Measurements from ENCODE around the gene EEIG1. TPM values are rescaled to one million over a fixed set of nuclear protein-coding genes. Genes with fewer than 3 reads are reported as not detected.
A peak's percentile ranks its signal among the peaks of the same experiment; 100 is the strongest.

Gene EEIG1
- total RNA-seq, 1 donor from 2014 or later, result 26.4 TPM

- no peak overlapping the region for H3K27ac ChIP-seq (ENCODE audit: low read depth, low read length)
- H3K27me3 Mint-ChIP-seq (ENCODE audit: low read depth, unreplicated experiment), result no peaks in the 10 kb centered on the region
- peaks cover 7% of the 10 kb centered on the region for H3K36me3 Mint-ChIP-seq (ENCODE audit: low read depth, unreplicated experiment)
- H3K9me3 ChIP-seq (ENCODE audit: insufficient read depth, low read depth, low read length), result no peaks in the 10 kb centered on the region
- no peak overlapping the region for H3K4me3 Mint-ChIP-seq (ENCODE audit: unreplicated experiment)
- H3K4me1 ChIP-seq (ENCODE audit: insufficient read depth, low read length), result no peaks in the 10 kb centered on the region
- H3K4me2 ChIP-seq (ENCODE audit: low read length), result no peak overlapping the region
- no peaks in the 10 kb centered on the region for H3K27me3 ChIP-seq (ENCODE audit: insufficient read depth, low read length)
- DNase-seq (ENCODE audit: low read depth) (no peak), FAIRE-seq (no peak)
- H3K9ac ChIP-seq (ENCODE audit: low read length), result no peak overlapping the region
- no peaks in the 10 kb centered on the region for H3K36me3 ChIP-seq (ENCODE audit: insufficient read depth, low read length)
- no peak overlapping the region for H2AFZ ChIP-seq (ENCODE audit: low read depth, low read length)
- no peaks in the 10 kb centered on the region for H3K4me1 Mint-ChIP-seq (ENCODE audit: low read depth, unreplicated experiment)
- TF ChIP-seq EZH2 (IDR thresholded peaks at IDR 0.05; ENCODE audit: insufficient read depth, low read length), result no peak
- TF ChIP-seq, protein P1, sequence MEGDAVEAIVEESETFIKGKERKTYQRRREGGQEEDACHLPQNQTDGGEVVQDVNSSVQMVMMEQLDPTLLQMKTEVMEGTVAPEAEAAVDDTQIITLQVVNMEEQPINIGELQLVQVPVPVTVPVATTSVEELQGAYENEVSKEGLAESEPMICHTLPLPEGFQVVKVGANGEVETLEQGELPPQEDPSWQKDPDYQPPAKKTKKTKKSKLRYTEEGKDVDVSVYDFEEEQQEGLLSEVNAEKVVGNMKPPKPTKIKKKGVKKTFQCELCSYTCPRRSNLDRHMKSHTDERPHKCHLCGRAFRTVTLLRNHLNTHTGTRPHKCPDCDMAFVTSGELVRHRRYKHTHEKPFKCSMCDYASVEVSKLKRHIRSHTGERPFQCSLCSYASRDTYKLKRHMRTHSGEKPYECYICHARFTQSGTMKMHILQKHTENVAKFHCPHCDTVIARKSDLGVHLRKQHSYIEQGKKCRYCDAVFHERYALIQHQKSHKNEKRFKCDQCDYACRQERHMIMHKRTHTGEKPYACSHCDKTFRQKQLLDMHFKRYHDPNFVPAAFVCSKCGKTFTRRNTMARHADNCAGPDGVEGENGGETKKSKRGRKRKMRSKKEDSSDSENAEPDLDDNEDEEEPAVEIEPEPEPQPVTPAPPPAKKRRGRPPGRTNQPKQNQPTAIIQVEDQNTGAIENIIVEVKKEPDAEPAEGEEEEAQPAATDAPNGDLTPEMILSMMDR (IDR thresholded peaks at IDR 0.05; ENCODE audit: insufficient read depth, low read depth, low read length), result peak; percentile 6
- H4K20me1 ChIP-seq (ENCODE audit: insufficient read depth, low read length), result peaks cover 14% of the 10 kb centered on the region
- no peak overlapping the region for H3K4me3 ChIP-seq (ENCODE audit: insufficient read depth, low read depth, low read length)
- no peak overlapping the region for H3K27ac Mint-ChIP-seq (ENCODE audit: unreplicated experiment)
- H3K9me3 Mint-ChIP-seq (ENCODE audit: unreplicated experiment), result no peaks in the 10 kb centered on the region
- no peaks in the 10 kb centered on the region for H3K79me2 ChIP-seq (ENCODE audit: insufficient read depth, low read length)
Observed at GRCh38 chr9:127943011-127943662, 37.7 kb downstream of the EEIG1 start.

DNA sequence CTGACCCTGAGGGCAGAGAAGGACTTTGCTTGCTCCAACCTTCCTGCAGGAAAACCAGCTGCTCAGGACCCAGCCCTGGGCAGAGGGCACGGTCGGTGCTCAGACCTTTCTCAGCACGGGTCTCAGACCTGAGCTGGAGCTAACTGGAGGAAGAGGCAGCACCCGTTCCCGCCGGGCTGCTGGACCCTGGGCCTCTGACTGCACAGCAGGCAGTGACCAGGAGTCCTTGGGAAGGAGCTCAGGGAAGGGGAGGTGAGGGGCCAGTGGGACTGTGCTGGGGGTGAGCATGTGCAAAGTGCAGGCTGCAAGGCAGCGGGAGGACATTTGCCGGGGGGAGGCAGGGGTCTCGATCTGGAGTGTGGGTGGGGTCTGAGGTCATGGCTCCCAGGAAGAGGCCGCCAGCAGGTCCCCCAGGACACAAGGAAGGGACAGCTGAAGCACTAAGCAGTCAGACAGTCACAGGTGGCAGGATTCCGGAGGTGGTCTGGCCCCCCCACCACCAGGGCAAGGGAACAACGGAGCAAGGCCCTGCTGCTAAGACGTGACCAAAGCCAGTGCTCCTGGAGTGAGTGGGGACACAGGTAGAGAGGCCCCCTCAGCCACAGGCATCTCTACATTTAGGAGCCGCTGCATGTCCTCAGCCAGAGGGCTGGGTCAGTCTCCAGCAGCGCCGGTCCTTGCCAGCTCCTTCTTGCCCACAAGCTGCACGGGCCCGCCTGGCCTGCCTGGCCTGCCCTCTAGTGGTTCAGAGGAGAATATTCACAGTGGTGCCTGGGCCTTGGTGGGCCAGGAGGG, 38.4 kb downstream of the EEIG1 start:
- H3K4me3 ChIP-seq (ENCODE audit: insufficient read depth, low read depth, low read length), result no peak overlapping the region
- H3K27me3 Mint-ChIP-seq (ENCODE audit: low read depth, unreplicated experiment), result no peaks in the 10 kb centered on the region
- H4K20me1 ChIP-seq (ENCODE audit: insufficient read depth, low read length), result peaks cover 11% of the 10 kb centered on the region
- DNase-seq (ENCODE audit: low read depth), result no peak
- peaks cover 7% of the 10 kb centered on the region for H3K36me3 Mint-ChIP-seq (ENCODE audit: low read depth, unreplicated experiment)
- no peak overlapping the region for H3K27ac Mint-ChIP-seq (ENCODE audit: unreplicated experiment)
- no peak for FAIRE-seq
- H3K36me3 ChIP-seq (ENCODE audit: insufficient read depth, low read length), result no peaks in the 10 kb centered on the region
- H3K4me1 Mint-ChIP-seq (ENCODE audit: low read depth, unreplicated experiment), result no peaks in the 10 kb centered on the region
- no peak overlapping the region for H2AFZ ChIP-seq (ENCODE audit: low read depth, low read length)
- no peaks in the 10 kb centered on the region for H3K9me3 ChIP-seq (ENCODE audit: insufficient read depth, low read depth, low read length)
- H3K4me2 ChIP-seq (ENCODE audit: low read length), result no peak overlapping the region
- H3K27me3 ChIP-seq (ENCODE audit: insufficient read depth, low read length), result no peaks in the 10 kb centered on the region
- no peak overlapping the region for H3K9ac ChIP-seq (ENCODE audit: low read length)
- H3K79me2 ChIP-seq (ENCODE audit: insufficient read depth, low read length), result peaks cover 2% of the 10 kb centered on the region
- no peaks in the 10 kb centered on the region for H3K4me1 ChIP-seq (ENCODE audit: insufficient read depth, low read length)
- H3K4me3 Mint-ChIP-seq (ENCODE audit: unreplicated experiment), result no peak overlapping the region
- TF ChIP-seq, protein P1 (IDR thresholded peaks at IDR 0.05; ENCODE audit: insufficient read depth, low read depth, low read length), result peak; percentile 57
- no peak for TF ChIP-seq EZH2 (IDR thresholded peaks at IDR 0.05; ENCODE audit: insufficient read depth, low read length)
- no peaks in the 10 kb centered on the region for H3K9me3 Mint-ChIP-seq (ENCODE audit: unreplicated experiment)
- no peak overlapping the region for H3K27ac ChIP-seq (ENCODE audit: low read depth, low read length)

DNA sequence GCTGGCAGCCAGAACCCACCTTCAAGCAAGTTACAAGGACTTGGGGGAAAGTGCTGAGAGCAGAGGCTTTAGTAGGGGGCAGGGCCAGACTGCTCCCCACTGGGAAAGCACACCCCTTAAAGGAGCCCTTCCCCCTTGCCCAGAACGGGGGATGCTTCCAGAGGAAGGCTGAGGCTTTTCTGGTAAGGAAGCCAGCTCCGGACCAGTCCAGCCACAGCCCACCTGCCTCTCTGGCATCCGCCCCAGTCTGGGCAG, 38.9 kb downstream of the EEIG1 start:
- Histone ChIP-seq H3K36me3 (ENCODE audit: insufficient read depth, low read length) (no peaks in the 10 kb centered on the region), H4K20me1 (ENCODE audit: insufficient read depth, low read length) (peaks cover 11% of the 10 kb centered on the region), H3K27ac (ENCODE audit: low read depth, low read length) (no peak overlapping the region), H3K79me2 (ENCODE audit: insufficient read depth, low read length) (peaks cover 7% of the 10 kb centered on the region), H3K4me2 (ENCODE audit: low read length) (no peak overlapping the region), H2AFZ (ENCODE audit: low read depth, low read length) (no peak overlapping the region), H3K9me3 (ENCODE audit: insufficient read depth, low read depth, low read length) (no peaks in the 10 kb centered on the region), H3K27me3 (ENCODE audit: insufficient read depth, low read length) (no peaks in the 10 kb centered on the region), H3K9ac (ENCODE audit: low read length) (no peak overlapping the region), H3K4me1 (ENCODE audit: insufficient read depth, low read length) (peaks cover 3% of the 10 kb centered on the region), H3K4me3 (ENCODE audit: insufficient read depth, low read depth, low read length) (no peak overlapping the region)
- H3K27ac Mint-ChIP-seq (ENCODE audit: unreplicated experiment), result no peak overlapping the region
- H3K27me3 Mint-ChIP-seq (ENCODE audit: low read depth, unreplicated experiment), result no peaks in the 10 kb centered on the region
- FAIRE-seq (no peak), DNase-seq (ENCODE audit: low read depth) (no peak)
- H3K4me1 Mint-ChIP-seq (ENCODE audit: low read depth, unreplicated experiment), result no peaks in the 10 kb centered on the region
- peaks cover 7% of the 10 kb centered on the region for H3K36me3 Mint-ChIP-seq (ENCODE audit: low read depth, unreplicated experiment)
- no peak overlapping the region for H3K4me3 Mint-ChIP-seq (ENCODE audit: unreplicated experiment)
- H3K9me3 Mint-ChIP-seq (ENCODE audit: unreplicated experiment), result no peaks in the 10 kb centered on the region
- no peak for TF ChIP-seq EZH2 (IDR thresholded peaks at IDR 0.05; ENCODE audit: insufficient read depth, low read length)
- TF ChIP-seq, protein P1 (IDR thresholded peaks at IDR 0.05; ENCODE audit: insufficient read depth, low read depth, low read length), result no peak

Data from astrocyte (in vitro differentiated cells and primary cell).